Uterus (tissue), 2 donors: Measurements from ENCODE around the gene OR2AG2.

ENCODE experiments used
- POLR2A ChIP-seq, 2 donors: fragments of 450-650 bp; IDR thresholded peaks; one replicate each; pipeline ENCODE4 v1.6.1; 2016; ENCODE audit warnings: antibody characterized with exemption in 2 of 2, mild to moderate bottlenecking in 1 of 2, moderate library complexity in 1 of 2
- TF ChIP-seq, protein P1 (sequence below), 4 experiments: fragments of 200-600 bp in 2 of 4; fragments of 450-650 bp in 2 of 4; sonication (generic) in 2 of 4; IDR thresholded peaks; one replicate each; pipeline ENCODE4 v1.5.1; 2016 to 2019; ENCODE audit warnings: antibody characterized with exemption in 4 of 4, mild to moderate bottlenecking in 2 of 4, moderate library complexity in 1 of 4

GRCh38 chr11:6780829-6781228, 9.1 kb upstream of the OR2AG2 start:
- TF ChIP-seq, protein P1, sequence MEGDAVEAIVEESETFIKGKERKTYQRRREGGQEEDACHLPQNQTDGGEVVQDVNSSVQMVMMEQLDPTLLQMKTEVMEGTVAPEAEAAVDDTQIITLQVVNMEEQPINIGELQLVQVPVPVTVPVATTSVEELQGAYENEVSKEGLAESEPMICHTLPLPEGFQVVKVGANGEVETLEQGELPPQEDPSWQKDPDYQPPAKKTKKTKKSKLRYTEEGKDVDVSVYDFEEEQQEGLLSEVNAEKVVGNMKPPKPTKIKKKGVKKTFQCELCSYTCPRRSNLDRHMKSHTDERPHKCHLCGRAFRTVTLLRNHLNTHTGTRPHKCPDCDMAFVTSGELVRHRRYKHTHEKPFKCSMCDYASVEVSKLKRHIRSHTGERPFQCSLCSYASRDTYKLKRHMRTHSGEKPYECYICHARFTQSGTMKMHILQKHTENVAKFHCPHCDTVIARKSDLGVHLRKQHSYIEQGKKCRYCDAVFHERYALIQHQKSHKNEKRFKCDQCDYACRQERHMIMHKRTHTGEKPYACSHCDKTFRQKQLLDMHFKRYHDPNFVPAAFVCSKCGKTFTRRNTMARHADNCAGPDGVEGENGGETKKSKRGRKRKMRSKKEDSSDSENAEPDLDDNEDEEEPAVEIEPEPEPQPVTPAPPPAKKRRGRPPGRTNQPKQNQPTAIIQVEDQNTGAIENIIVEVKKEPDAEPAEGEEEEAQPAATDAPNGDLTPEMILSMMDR (IDR thresholded peaks at IDR 0.05) = no peak
- TF ChIP-seq POLR2A (IDR thresholded peaks at IDR 0.05) = no peak
